Heart left ventricle (tissue), 16 donors: ENCODE measurements around the gene LSM5. TPM values are rescaled to one million over a fixed set of nuclear protein-coding genes. Genes with fewer than 3 reads are reported as not detected.
A peak's percentile ranks its signal among the peaks of the same experiment; 100 is the strongest.

ENCODE experiments used
- ATAC-seq, 4 donors: fragments of 200-7000 bp; cut with Tn5 transposase; one replicate each; pipeline ENCODE4 v1.9.1; 2020 to 2022; ENCODE audit warnings: moderate library complexity in 4 of 4, mild to moderate bottlenecking in 3 of 4, moderate number of reproducible peaks in 1 of 4
- DNase-seq, 5 donors: peaks; one replicate each; pipeline ENCODE4 v3.0.0-alpha.2; 2020
- H3K27ac ChIP-seq, 12 donors: fragments of 200-600 bp; sonication (generic) in 4 of 12; one replicate each; pipeline versions ENCODE4 v1.5.0 to v1.8.0; 2016 to 2022; ENCODE audit warnings: mild to moderate bottlenecking in 2 of 12
- H3K27me3 ChIP-seq, 9 donors: fragments of 200-600 bp; sonication (generic) in 2 of 9; one replicate each; pipeline versions ENCODE4 v1.5.1 to v1.8.0; 2016 to 2022; ENCODE audit warnings: mild to moderate bottlenecking in 3 of 9
- H3K36me3 ChIP-seq, 9 donors: fragments of 200-600 bp; sonication (generic) in 2 of 9; one replicate each; pipeline versions ENCODE4 v1.5.0 to v1.8.0; 2018 to 2022; ENCODE audit warnings: mild to moderate bottlenecking in 2 of 9
- H3K4me1 ChIP-seq, 12 donors: fragments of 200-600 bp; sonication (generic) in 4 of 12; one replicate each; pipeline versions ENCODE4 v1.5.0 to v1.8.0; 2016 to 2022; ENCODE audit warnings: mild to moderate bottlenecking in 3 of 12
- H3K4me3 ChIP-seq, 12 donors: fragments of 200-600 bp; sonication (generic) in 4 of 12; one replicate each; pipeline versions ENCODE4 v1.5.0 to v1.8.0; 2017 to 2022; ENCODE audit warnings: mild to moderate bottlenecking in 9 of 12, moderate library complexity in 4 of 12
- H3K9me3 ChIP-seq, 12 donors: fragments of 200-600 bp; sonication (generic) in 4 of 12; one replicate each; pipeline versions ENCODE4 v1.5.0 to v1.8.0; 2016 to 2022; ENCODE audit warnings: mild to moderate bottlenecking in 1 of 12
- CTCF ChIP-seq, 12 donors: fragments of 200-600 bp; sonication (generic) in 4 of 12; IDR thresholded peaks; one replicate each; pipeline versions ENCODE4 v1.5.0 to v1.8.0; 2018 to 2022; ENCODE audit warnings: antibody characterized with exemption in 12 of 12, mild to moderate bottlenecking in 5 of 12
- POLR2A ChIP-seq, 2 donors: fragments of 450-650 bp; IDR thresholded peaks; one replicate each; pipeline ENCODE4 v1.6.1; 2017; ENCODE audit warnings: antibody characterized with exemption in 2 of 2, mild to moderate bottlenecking in 2 of 2, moderate library complexity in 2 of 2
- WGBS, 4 donors: extraction: QIAGEN DNeasy Blood & Tissue Kit in 2 of 4; methylation state at CpG; one replicate each; pipeline versions ENCODE4 v1.1.5 to v1.1.7; 2013 to 2018; 5-methylcytosine and 5-hydroxymethylcytosine counted together
- intact Hi-C, 10 donors: fragments of 100-400 bp; cut with DNase I; formaldehyde crosslinking; loops; one replicate each; pipeline versions ENCODE4 v1.11.1 to v1.14.2; 2022
- polyA plus RNA-seq, 2 donors: library from polyadenylated mRNA; stranded (reverse); fragments of 200-250 nt; gene quantifications; one replicate each; pipeline ENCODE4 v1.2.3, GENCODE V29; 2013
- total RNA-seq, 9 donors: library from RNA; depleted of rRNA in 2 of 9; stranded (reverse); fragments of >200 nt in 2 of 9; fragmentation: NEBNext Ultra II Directional in 3 of 9; extraction: Animal tissue kit (Norgen Biotek cat#: 25700) in 3 of 9; gene quantifications; one replicate each; pipeline versions ENCODE4 v1.1.0 to v1.2.4, GENCODE V29; 2016 to 2023
- donor health status: ischemic (EF 13 %, LVEDD 7.1; RV severe dilation, severe dysfunction).
- donor health status: healthy with polysubstance abuse.
- donor health status: DM: no; HTN: yes; CAD: no.
- donor health status: DM: no; HTN: no; CAD: no.
- donor health status: ischemic (EF 25% LVEDD 6.9; RV normal size, moderate dysfunction).
- donor health status: ischemic (EF 25% LVEDD 5.7; RV mildly dilated, moderate dysfunction).
- donor health status: healthy.
- donor health status: DM: yes; HTN: yes; CAD: no.
- donor health status: ischemic (EF 35%, LVEDD 5.7; RV mildly dilated, moderate dysfunction).
- donor health status: nonischemic (EF 11% LVEDD 7.7; RV severe dilation, severe dysfunction).
- donor health status: DM: yes; HTN: yes; CAD: no.
- donor health status: PGD.
- donor health status: ischemic (EF 29% LVEDD 5.4; RV normal size, mild dysfunction).
- donor health status: nonischemic (EF 23%, LVEDD 6.1; RV moderate dilation, normal function).

Gene LSM5
- total and polyA plus RNA-seq, 11 donors = 10.8 to 67.5 (median 37.3) TPM

GRCh38 chr7:32522746-32523530 lies 32.8 kb upstream of the LSM5 start:
- ATAC-seq (no peak), DNase-seq (no peak)
- Histone ChIP-seq H3K27me3 (no peaks in the 10 kb centered on the region), H3K9me3 (peaks cover 0 to 29% (median 5%) of the 10 kb centered on the region in 12 donors), H3K36me3 (peaks cover 0 to 6% (median 0%) of the 10 kb centered on the region in 9 donors), H3K27ac (no peak overlapping the region), H3K4me1 (peaks cover 0 to 17% (median 6%) of the 10 kb centered on the region in 12 donors), H3K4me3 (no peak overlapping the region)
- no peak for TF ChIP-seq POLR2A (IDR thresholded peaks at IDR 0.05)
- no peak for TF ChIP-seq CTCF (IDR thresholded peaks at IDR 0.05)
- intact Hi-C loops = no loop called here
- 95 to 98% (median 98%) methylated on average over 6 of the region's 6 CpGs for WGBS, 4 donors

GRCh38 chr7:32519763-32520162 lies 29.6 kb upstream of the LSM5 start:
- DNase-seq (no peak), ATAC-seq (no peak)
- Histone ChIP-seq H3K27me3 (no peaks in the 10 kb centered on the region), H3K9me3 (peaks cover 0 to 36% (median 5%) of the 10 kb centered on the region in 12 donors), H3K4me1 (peaks cover 0 to 16% (median 0%) of the 10 kb centered on the region in 12 donors), H3K27ac (no peak overlapping the region), H3K36me3 (peaks cover 0 to 6% (median 0%) of the 10 kb centered on the region in 9 donors), H3K4me3 (no peak overlapping the region)
- intact Hi-C loops = no loop called here
- TF ChIP-seq POLR2A (IDR thresholded peaks at IDR 0.05) (no peak), CTCF (IDR thresholded peaks at IDR 0.05) (no peak)
- WGBS, 4 donors = 93 to 98% (median 97%) methylated on average over 2 of the region's 2 CpGs

GRCh38 chr7:32518534-32519140 lies 28.5 kb upstream of the LSM5 start:
- Histone ChIP-seq H3K27me3 (no peaks in the 10 kb centered on the region), H3K4me3 (no peak overlapping the region), H3K27ac (no peak overlapping the region), H3K9me3 (peaks cover 0 to 36% (median 5%) of the 10 kb centered on the region in 12 donors), H3K36me3 (peaks cover 0 to 6% (median 0%) of the 10 kb centered on the region in 9 donors), H3K4me1 (peaks cover 0 to 16% (median 2%) of the 10 kb centered on the region in 12 donors)
- 80 to 88% (median 83%) methylated on average over 2 of the region's 2 CpGs for WGBS, 4 donors
- DNase-seq = no peak
- TF ChIP-seq POLR2A (IDR thresholded peaks at IDR 0.05) (no peak), CTCF (IDR thresholded peaks at IDR 0.05) (no peak)
- ATAC-seq = no peak
- intact Hi-C loops = no loop called here

GRCh38 chr7:32516551-32517100 lies 26.4 kb upstream of the LSM5 start:
- Histone ChIP-seq H3K4me1 (peaks cover 0 to 23% (median 2%) of the 10 kb centered on the region in 12 donors), H3K36me3 (peaks cover 0 to 6% (median 0%) of the 10 kb centered on the region in 9 donors), H3K27me3 (no peaks in the 10 kb centered on the region), H3K4me3 (no peak overlapping the region), H3K27ac (no peak overlapping the region), H3K9me3 (peaks cover 0 to 36% (median 5%) of the 10 kb centered on the region in 12 donors)
- ATAC-seq (peak in 1 of 4 donors; percentile 66), DNase-seq (no peak)
- TF ChIP-seq CTCF (IDR thresholded peaks at IDR 0.05) (no peak), POLR2A (IDR thresholded peaks at IDR 0.05) (no peak)
- intact Hi-C loops = no loop called here
- WGBS, 4 donors = 76 to 86% (median 78%) methylated on average over 3 of the region's 3 CpGs
